Cerebellar cortex (tissue), 1 donor: Measurements from ENCODE around the gene SUSD6.

Experiments
- DNase-seq: peaks from one replicate; pipeline ENCODE4 v3.0.0-alpha.2; 2015; ENCODE audit warnings: low spot score

Gene SUSD6

DNA sequence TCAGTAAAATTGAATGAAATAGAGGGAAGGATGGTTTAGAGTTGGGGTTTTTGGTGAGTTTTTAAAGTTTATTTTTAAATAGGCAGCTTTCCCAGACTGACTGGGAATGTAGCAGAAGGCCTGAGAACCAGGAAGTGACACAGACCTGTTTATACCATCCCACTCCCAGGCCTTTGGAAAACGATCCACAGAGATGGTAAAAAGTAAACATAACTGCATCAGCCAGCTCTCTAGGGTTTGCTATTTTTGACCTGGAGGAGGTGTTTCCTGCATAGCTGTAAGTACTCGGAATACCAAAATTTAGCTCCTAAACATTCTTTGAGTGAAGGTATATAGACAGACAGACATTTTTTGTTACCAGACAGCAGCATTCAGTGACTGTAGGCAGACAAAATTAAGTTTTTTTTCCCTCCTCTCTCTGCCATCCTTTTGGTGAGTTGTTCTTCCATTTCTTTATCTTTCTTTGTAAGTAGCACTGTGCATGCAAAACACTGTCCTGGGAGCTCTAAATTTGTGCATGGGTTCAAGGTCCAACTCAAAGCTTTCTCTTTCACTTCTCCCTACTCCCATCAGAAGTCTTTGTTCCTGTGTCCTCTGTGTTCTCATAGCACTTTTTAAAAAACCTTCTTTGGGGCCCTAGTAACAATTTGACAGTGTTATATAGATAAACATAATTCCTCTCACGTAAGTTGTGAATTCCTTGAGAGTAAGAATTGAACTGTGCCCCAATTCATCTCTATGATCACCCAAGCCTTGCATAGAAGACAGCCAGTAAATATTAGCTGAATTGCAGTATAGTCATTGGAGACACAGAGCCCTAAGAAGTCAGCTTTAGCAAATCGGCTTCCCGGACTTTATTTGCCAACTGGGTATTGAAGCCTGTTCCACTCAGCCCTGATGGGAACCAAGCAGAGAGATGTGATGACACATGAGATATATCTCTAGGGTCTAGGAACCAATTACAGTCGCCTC lies 37.4 kb downstream of the SUSD6 start:
- no peak for DNase-seq

DNA sequence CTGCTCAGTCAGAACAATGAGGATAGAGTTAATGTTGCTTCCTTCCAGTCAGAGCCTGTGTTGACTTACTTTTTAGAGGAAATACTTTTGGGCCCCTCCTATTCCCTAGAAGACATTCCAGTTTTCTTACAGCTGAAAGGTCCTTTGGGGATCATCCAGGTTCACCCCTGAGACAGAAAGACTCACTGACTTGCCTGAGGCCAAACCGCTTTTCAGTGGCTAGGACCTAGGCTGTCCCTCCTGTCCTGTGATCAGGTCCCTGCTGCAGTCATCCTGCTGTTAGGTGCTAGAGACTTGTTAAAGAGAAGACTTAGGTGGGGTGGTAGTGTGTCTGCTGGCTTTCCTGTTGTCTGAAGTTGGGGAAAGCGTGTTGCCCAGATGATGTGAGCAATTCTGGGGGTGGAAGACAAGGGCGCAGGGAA lies 39.6 kb downstream of the SUSD6 start:
- no peak for DNase-seq

DNA sequence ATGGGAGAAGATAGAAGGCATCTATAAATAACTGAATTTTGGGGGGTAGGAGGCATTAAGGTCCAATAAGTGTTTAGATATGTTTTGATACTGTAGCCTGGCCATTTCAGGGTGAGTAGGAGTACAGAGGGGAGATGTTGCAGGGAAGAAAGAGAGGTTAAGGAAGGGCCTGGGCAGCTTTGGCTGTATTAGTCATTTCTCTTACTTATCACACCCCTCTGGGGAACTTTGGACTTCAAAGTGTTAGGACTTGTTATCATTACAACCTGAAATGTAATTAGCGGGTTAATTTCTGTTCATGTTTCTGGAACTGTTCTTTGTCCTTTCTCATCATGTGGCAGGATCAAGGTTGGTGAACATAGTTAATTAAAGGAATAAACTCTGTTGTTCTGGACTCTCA lies 40.3 kb downstream of the SUSD6 start:
- DNase-seq, result no peak

DNA sequence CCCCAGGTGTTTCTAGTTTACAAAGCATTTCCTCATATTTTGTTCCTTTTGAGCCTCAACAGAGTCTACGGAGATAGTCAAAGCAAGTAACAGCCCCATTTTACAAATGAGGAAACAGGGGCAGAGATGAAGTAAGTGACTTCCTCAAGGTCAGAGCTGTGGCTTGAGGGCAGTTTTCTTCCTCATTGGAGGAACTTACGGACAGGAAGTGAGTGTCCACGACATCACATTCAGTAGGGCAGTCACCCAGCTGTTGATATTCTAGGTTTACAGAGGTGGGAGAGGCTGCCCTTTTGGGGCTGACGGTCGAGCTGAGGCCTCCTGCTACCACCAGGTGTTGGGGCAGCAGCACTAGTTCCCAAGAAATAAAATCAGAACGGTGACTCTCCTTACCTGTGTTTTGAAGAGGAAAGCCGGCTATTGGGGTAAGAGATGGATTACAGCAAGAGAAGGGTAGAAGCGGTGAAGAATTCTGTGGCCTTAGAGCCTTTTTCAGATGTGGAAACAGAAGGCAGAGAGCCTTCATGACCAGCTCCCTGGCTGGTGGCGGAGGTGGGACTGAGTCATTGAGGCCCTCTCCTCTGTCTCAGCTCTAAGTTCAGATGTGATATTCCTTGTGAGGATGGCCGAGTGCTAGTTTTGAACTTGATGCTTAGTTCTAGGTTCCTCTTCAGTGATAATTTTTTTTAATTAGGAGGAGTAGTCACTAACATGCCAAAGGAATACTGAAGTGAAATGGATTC lies 41.7 kb downstream of the SUSD6 start:
- DNase-seq, result no peak

DNA sequence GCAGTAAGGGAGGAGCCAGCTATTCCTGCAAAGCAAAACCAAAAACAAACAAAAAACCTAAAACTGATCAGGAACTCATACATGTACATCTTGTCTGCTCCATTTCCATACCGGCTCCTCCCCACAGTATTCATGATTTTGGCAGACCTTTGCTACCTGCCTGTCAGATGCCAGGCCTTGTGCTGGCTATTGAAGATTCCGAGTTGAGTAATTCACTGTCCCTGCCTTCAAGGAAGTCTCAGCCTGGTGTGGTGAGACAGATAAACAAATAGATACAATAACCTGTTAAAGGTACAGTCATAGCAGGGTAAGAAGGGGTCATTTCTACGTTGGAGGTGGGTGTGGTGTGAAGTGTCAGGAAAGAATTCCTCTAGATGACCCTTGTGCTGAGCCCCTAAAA lies 42.7 kb downstream of the SUSD6 start:
- no peak for DNase-seq

DNA sequence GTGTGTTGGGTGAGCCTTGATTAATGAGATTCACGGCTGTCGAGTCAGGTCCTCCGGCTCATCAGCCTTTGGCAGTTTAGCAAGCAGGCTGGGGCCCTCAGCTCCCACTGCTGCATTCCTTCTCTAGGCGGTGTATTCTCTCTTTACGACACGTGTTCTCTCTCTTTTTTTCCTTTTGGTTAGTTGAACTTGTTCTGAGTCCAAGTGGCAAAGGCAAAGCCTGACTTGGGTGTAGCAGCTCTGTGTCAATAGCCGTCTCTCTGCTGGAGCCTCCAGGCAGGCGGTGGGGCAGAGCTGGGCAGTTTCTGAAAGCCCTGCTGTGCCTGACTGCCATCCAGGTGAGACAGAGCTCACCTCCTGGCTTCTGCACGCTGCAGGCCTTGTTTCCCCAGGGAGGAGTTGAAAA lies 46.6 kb downstream of the SUSD6 start:
- no peak for DNase-seq

DNA sequence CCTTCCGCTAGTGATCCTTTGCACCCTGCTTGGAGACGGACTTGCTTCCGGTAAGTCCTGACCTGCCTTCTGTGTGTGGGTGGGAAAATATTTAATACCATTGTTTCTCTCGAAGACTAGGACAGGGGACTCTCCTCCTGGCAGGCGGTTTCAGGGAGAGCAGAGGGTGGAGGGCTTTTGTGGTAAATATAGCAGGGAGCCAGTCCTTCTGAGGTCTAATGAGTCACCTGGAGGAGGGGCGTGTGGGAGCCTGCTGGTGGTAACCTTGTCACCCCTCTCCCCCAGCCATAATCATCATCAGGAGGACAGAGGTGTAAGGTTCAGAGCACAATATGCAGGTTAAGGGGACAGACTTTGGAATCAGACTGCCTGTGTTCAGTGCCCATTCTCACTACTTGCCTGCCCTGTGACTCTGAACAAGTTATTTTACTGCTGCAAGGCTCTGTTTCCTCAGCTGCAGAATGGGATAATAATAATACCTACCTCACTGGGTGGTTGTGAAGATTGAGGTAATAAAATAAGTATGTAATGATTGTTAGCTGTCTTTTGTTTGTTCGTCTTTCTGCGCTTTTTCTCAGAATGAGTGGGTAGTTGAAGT lies 47.4 kb downstream of the SUSD6 start:
- no peak for DNase-seq

DNA sequence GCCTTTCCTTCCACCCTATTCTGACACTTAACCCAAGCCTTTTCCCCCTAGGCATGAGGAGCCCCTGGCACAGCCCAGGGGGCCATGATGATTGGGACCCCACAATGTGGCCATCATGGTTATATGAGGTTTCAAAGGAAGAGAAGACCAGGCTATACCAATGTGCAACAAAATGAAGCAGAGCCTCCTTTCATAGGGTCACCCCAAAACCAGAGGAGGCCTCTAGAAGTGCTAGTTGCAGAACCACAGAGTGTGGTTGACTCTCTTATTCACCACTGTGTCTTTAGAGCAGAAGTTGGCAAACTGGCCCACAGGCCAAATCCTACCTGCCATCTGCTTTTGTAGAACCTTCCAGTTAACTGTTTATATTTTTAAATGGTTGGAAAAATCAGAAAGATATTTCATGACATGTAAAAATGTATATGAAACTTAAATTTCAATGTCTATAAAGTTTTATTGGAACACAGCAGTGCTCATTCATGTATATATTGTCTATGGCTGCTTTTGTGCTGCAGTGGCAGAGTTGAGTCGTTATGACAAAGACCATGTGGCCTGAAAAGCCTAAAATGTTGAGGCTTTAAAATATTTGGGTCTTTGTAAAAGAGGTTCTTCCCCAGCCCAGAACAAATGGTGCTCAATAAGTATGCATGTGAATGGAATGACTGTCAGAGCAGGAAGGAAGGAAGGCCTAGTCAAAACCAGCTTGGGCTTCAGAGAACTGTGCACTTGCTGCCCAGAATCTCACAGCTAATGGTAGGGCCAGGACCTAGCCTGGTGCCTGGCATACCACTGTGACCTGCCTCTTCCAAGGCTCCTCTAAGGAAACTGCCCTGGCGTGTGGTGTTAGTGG lies 49.2 kb downstream of the SUSD6 start:
- DNase-seq, result no peak

DNA sequence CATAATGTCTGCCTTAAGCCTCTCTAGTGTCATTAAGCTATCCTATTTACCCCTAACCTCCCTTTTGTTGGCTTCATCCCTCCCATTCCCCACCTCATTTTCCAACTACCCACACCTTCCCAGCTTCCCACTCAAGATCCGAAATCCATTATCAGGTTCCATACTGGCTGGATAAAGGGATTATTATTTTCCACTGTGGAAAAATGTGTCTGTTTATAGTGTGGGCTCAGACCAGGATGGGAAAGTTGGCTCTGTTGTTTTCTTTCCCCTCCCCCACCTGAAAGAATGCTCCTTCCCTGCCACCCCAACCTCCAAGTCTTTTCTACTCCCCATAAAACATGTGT lies 49.8 kb downstream of the SUSD6 start:
- no peak for DNase-seq

DNA sequence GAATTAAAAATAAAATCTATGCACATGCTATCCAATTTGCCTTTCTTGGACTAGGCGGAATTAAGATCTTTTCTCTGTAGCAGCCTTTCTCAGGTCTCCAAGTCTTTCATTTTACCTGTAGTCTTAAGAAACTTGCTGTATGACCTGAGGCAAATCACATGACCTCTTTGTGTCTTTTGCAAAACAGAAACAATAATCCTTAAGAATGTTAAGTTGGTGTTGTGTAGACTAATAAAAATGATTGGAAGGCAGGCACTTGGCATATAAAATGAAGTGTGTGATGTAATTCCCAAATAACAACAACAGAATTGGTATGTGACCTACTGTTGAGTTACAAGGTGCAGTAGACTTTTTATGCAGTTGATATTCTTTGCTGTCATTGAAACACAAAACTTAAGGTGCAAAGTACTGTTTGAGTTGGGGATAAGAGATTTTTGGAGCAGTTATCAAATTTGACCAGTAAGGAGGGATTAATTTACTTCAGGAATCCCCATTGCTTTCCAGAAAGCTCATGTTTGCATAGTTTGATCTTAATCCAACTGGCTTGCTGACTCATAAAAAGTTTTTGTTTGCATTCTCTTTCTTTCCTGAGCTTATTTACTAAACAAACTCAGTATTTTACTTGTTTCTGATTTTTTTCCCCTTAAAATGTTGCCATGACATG lies 51.4 kb downstream of the SUSD6 start:
- DNase-seq, result no peak

DNA sequence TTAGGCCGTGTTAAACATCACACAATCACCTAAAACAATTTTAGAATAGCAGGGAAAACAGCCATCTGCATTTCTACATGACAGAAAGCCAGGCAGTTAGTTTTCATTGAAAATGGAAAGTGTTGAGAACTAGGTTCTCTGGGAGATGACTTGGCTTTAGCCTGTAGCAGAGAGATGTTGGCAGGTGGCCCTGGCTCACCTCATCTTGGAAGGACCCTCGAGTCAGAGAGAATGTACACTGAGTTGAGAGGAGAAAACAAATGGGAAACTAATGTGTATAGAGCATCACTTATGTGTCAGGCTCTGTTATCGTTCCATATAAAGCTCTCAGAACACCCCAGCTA lies 51.9 kb downstream of the SUSD6 start:
- no peak for DNase-seq

DNA sequence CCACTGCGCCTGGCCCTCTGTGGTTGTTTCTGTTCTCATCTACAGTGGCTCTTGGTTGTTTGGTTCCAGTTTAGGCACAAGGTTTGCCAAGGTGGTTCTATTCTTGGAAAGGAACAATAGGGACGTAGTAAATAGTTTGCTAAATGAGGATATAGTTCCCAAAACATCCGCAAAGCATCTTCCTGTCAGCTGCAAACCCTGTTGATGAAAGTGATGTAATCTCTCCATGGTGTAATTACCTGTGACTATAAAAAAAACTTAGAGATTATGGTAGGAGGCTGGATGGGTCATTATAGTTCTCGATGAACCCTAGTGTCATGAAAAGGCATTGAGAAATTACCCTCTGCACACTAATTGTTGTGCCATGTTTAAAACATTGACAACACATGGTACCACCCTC lies 52.9 kb downstream of the SUSD6 start:
- no peak for DNase-seq

DNA sequence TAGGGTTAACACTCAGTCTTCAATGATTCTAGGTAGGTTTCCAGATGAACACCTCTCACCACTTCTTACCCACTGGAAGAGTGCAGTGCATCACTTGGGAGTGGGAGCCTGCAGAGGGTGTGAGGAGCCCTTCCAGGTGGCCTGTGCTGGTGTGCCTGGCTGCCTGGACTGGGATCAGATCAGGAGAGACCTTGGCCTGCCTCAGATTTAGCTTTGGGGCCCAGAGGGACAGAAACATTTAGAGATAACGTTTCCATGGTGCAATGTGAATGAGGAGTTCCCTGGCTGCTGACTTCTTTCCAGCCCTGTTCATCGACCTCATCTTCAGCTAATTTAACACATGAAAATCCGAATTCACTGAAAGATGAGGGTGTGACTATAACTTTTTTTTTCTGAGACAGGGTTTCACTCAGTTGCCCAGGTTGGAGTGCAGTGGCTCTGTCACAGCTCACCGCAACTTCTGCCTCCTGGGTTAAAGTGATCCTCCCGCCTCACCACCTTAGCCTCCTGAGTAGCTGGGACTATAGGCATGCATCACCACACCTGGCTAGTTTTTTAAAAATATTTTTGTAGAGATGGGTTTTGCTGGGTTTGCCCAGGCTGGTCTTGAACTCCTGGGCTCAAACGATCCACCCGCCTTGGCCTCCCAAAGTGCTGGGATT lies 53.6 kb downstream of the SUSD6 start:
- DNase-seq, result no peak

DNA sequence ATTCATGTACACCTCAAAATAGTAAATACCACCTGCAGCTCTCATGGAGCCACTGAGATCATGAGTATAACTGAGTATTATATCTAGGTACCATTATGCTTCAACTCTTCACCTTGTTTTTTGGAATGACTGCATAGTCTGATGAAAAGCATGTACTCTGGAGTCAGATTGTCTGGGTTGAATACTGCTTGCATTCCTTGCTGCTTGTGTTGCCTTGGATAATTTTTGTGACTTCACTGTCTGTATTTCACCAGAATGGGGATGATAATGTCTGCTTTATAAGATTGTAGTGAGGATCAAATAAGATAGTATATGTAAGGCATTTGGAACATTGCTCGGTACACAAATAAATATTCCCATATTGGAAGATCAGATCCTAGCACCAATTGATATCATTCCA lies 54.2 kb downstream of the SUSD6 start:
- DNase-seq, result no peak

DNA sequence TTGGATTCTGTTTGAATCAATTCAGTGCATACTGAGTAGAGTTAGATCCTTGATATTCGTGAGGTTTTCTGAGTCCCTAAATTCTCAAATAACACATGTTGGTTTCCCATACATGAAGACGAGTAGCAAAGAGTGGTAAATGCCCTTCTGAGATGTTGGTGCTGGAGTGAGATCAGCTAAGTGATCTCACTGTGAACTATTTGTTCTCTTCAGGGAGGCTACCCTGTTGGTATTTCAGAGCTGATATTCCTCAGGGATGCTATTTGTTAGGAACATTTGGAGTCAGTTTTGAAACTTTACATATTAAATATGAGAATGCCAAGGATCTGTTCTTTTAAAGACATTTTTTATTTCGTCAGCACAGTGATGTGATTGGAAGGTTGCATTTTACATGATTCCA lies 54.7 kb downstream of the SUSD6 start:
- DNase-seq, result no peak

DNA sequence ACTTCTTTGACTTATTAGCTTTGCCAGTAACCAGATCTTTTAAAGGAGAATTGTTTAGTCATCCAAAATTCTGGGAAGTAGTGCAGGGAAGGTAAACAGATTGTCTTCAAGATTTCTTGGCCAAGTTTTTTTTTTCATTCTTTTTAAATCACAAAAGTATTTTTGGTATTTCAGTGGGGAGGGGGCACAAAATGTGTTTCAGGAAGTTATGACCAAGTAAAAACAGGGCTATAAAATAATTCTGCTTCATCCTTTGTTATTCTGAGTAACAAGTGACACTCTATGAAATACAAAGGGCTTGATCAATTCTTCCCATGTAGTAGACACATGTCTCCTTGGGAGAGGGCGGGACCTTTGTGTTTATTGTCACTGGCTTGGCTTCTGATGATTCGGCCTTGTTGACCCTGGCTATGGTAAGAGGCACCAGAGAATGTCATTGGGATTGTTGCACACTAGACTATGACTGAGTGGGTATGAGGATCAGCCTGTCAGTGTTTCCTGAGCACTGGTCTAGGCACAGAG lies 55.4 kb downstream of the SUSD6 start:
- DNase-seq, result no peak

DNA sequence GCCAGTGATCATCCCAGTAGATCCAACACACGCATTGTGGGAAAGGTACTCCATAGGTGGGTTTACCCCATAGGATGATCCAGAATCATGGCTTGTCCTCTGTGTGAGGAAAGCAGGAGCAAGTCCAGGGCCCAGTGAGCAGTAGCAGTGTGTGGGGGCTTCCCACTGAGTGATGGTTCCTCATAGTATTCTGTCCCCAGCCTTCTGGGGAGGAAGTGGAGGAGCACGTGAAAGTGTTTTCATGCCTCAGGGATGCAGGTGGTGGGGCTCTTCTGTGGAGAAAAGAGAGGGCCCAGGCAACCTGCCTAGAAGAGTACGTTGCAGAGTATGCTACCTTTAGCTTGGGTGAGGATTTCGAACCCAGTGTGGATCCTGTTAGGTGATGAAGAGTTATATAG lies 56.5 kb downstream of the SUSD6 start:
- no peak for DNase-seq

DNA sequence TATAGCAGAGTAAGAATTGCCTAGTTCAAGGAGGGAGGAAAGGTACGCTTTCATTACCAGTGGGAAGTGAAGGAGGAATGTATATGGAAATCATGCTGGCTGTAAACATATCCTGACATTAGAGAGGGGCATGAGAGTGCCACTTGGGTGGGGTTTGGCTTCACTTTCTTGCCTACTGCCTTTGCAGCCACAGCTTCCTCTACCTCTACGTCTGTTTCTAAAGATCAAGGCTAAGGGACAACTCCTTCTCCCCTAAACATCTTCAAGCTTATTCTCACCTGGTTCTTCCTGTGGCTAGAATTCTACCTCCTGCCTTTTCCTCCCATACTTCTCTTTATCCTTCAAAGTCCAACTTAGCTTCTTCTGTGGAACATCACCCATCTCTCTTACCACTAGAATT lies 58.0 kb downstream of the SUSD6 start:
- no peak for DNase-seq

DNA sequence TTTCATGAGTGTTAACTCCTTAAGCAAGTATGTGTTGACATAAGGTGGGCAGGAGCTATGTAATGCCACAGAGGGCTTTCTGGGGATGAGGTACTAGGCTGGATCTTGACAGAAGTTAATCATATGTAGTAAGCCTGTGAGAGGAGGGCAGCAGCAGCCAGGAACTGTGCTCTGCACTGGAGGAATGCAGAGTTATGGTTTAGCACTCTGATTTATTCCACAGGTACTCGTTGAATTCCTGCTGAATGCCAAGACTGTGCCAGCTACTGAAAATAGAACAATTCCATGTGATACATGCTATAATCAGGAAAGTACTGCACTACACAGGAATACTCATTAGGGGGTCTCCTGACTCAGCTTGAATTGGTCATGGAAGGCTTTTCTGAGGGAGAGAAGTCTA lies 58.7 kb downstream of the SUSD6 start:
- no peak for DNase-seq

DNA sequence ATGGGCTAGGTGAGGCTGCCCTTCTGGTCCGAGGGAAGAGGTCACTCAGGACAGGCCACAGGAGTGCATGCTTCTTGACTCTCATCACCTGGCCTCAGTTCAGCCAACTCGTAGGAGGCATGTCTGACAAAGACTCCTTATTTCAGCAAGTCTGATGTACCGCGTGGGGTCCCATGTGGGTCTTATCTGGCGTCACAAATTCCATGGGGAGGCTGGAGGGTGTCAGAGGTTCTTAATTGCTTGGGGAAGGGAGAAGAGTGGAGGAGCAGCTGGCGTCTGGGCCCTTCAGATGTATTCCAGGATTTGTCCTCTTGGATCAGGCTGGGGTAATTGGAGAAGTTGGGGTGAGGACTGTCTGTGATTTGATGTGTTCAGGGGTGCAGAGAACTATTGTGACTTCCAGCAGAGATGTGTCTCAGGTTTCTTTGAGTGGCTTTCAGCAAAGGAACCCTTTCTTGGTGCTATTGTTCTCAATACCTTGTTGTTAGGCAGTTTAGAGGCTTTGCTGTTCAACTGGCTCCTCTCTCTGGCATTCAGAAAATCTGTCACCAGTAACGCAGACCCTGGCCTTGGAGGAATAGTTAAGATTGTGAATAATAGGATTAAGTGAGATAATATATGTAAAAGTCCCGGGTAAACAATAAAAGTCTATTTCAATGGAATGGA lies 60.1 kb downstream of the SUSD6 start:
- no peak for DNase-seq
